ENCODE measurements around the gene WDR11. TPM values are rescaled to one million over a fixed set of nuclear protein-coding genes. Genes with fewer than 3 reads are reported as not detected.
A peak's percentile ranks its signal among the peaks of the same experiment; 100 is the strongest.

WDR11 gene
- 10 to 100 TPM; 35.6 to 37.8 TPM for total RNA-seq

- Mint-ChIP-seq H3K36me3 (ENCODE audit: low read depth) (peaks cover 21% of the 10 kb centered on the region), H3K4me1 (ENCODE audit: low read depth) (peaks cover 27% of the 10 kb centered on the region), H3K27ac (peak within 1 kb of the TSS; percentile 85), H3K9me3 (ENCODE audit: insufficient read depth) (no peaks in the 10 kb centered on the region), H3K4me3 (peak within 1 kb of the TSS; percentile 91), H3K27me3 (ENCODE audit: low read depth) (no peaks in the 10 kb centered on the region)
- ATAC-seq (peak; percentile 95), DNase-seq (peak; percentile 76)
- ChIA-PET POLR2A (interaction anchor here (0.6 to 1.0 kb wide), 5 partner anchors 18 to 1076 kb away, joined by 3 to 4 read pairs (median 3); partner anchors contain the start of gene ATE1), CTCF (interaction anchor here (0.7 kb wide), 1 partner anchor 10 kb away, joined by 3 read pairs; no protein-coding TSS in a partner anchor)
Measured at GRCh38 chr10:120850911-120851865, at the start of gene WDR11. Gene WDR11 (plus strand): TSS chr10:120851362. CDS start chr10:120851421, 59 bp downstream.

GRCh38 chr10:120802935-120803334 lies 48.2 kb upstream of the WDR11 start:
- H3K36me3 Mint-ChIP-seq (ENCODE audit: low read depth) = no peaks in the 10 kb centered on the region
- H3K9me3 Mint-ChIP-seq (ENCODE audit: insufficient read depth) = no peaks in the 10 kb centered on the region
- no peak for ATAC-seq

GRCh38 chr10:120803972-120804371 lies 47.2 kb upstream of the WDR11 start:
- Mint-ChIP-seq H3K27me3 (ENCODE audit: low read depth) (peaks cover 3% of the 10 kb centered on the region), H3K27ac (no peak overlapping the region), H3K4me1 (ENCODE audit: low read depth) (no peaks in the 10 kb centered on the region), H3K36me3 (ENCODE audit: low read depth) (no peaks in the 10 kb centered on the region), H3K4me3 (no peak overlapping the region), H3K9me3 (ENCODE audit: insufficient read depth) (no peaks in the 10 kb centered on the region)
- POLR2A ChIA-PET = interaction anchor here (0.5 kb wide), 1 partner anchor 11 kb away, joined by 3 read pairs; no protein-coding TSS in a partner anchor
- ATAC-seq (no peak), DNase-seq (no peak)
- CTCF ChIA-PET = no interaction called here

More at GRCh38 chr10:120802935-120803334, 48.2 kb upstream of the WDR11 start:
- DNase-seq = no peak
- Mint-ChIP-seq H3K4me1 (ENCODE audit: low read depth) (no peaks in the 10 kb centered on the region), H3K27ac (no peak overlapping the region), H3K27me3 (ENCODE audit: low read depth) (peaks cover 3% of the 10 kb centered on the region), H3K4me3 (no peak overlapping the region)
- CTCF ChIA-PET = no interaction called here
- POLR2A ChIA-PET = no interaction called here

GRCh38 chr10:120805014-120805812 lies 45.9 kb upstream of the WDR11 start:
- CTCF ChIA-PET = interaction anchor here (0.7 to 1.0 kb wide), 2 partner anchors 12 kb away, joined by 3 read pairs; no protein-coding TSS in a partner anchor

GRCh38 chr10:120806081-120806480 lies 45.1 kb upstream of the WDR11 start:
- Mint-ChIP-seq H3K4me1 (ENCODE audit: low read depth) (no peaks in the 10 kb centered on the region), H3K27ac (no peak overlapping the region), H3K9me3 (ENCODE audit: insufficient read depth) (no peaks in the 10 kb centered on the region), H3K36me3 (ENCODE audit: low read depth) (no peaks in the 10 kb centered on the region), H3K27me3 (ENCODE audit: low read depth) (no peaks in the 10 kb centered on the region), H3K4me3 (no peak overlapping the region)
- DNase-seq (no peak), ATAC-seq (no peak)
- ChIA-PET CTCF (interaction anchor here (1.0 kb wide), 1 partner anchor 11 kb away, joined by 3 read pairs; no protein-coding TSS in a partner anchor), POLR2A (no interaction called here)

More at GRCh38 chr10:120805014-120805812, 45.9 kb upstream of the WDR11 start:
- H3K9me3 Mint-ChIP-seq (ENCODE audit: insufficient read depth) = no peaks in the 10 kb centered on the region
- DNase-seq = no peak
- no peaks in the 10 kb centered on the region for H3K4me1 Mint-ChIP-seq (ENCODE audit: low read depth)
- H3K27me3 Mint-ChIP-seq (ENCODE audit: low read depth) = no peaks in the 10 kb centered on the region
- H3K36me3 Mint-ChIP-seq (ENCODE audit: low read depth) = no peaks in the 10 kb centered on the region
- no peak overlapping the region for H3K27ac Mint-ChIP-seq
- ATAC-seq = no peak
- no peak overlapping the region for H3K4me3 Mint-ChIP-seq
- POLR2A ChIA-PET = no interaction called here

GRCh38 chr10:120810298-120810697 lies 40.9 kb upstream of the WDR11 start:
- H3K9me3 Mint-ChIP-seq (ENCODE audit: insufficient read depth) = no peaks in the 10 kb centered on the region
- H3K27me3 Mint-ChIP-seq (ENCODE audit: low read depth) = peaks cover 12% of the 10 kb centered on the region
- ChIA-PET CTCF (no interaction called here), POLR2A (no interaction called here)
- H3K4me1 Mint-ChIP-seq (ENCODE audit: low read depth) = no peaks in the 10 kb centered on the region
- no peak overlapping the region for H3K4me3 Mint-ChIP-seq
- DNase-seq = no peak
- no peak for ATAC-seq
- no peaks in the 10 kb centered on the region for H3K36me3 Mint-ChIP-seq (ENCODE audit: low read depth)
- no peak overlapping the region for H3K27ac Mint-ChIP-seq

- Mint-ChIP-seq H3K4me3 (no peak overlapping the region), H3K4me1 (ENCODE audit: low read depth) (no peaks in the 10 kb centered on the region), H3K36me3 (ENCODE audit: low read depth) (no peaks in the 10 kb centered on the region), H3K27ac (no peak overlapping the region), H3K27me3 (ENCODE audit: low read depth) (peaks cover 16% of the 10 kb centered on the region), H3K9me3 (ENCODE audit: insufficient read depth) (no peaks in the 10 kb centered on the region)
- no peak for DNase-seq
- POLR2A ChIA-PET = no interaction called here
- no peak for ATAC-seq
- CTCF ChIA-PET = no interaction called here
Measured at GRCh38 chr10:120813085-120813484, 38.1 kb upstream of the WDR11 start.

- CTCF ChIA-PET = no interaction called here
Measured at GRCh38 chr10:120818301-120818700, 32.9 kb upstream of the WDR11 start.

GRCh38 chr10:120819366-120819765 lies 31.8 kb upstream of the WDR11 start:
- POLR2A ChIA-PET = no interaction called here

More at GRCh38 chr10:120818301-120818700, 32.9 kb upstream of the WDR11 start:
- POLR2A ChIA-PET = no interaction called here
- Mint-ChIP-seq H3K4me1 (ENCODE audit: low read depth) (no peaks in the 10 kb centered on the region), H3K27me3 (ENCODE audit: low read depth) (peaks cover 13% of the 10 kb centered on the region), H3K36me3 (ENCODE audit: low read depth) (no peaks in the 10 kb centered on the region), H3K27ac (no peak overlapping the region), H3K4me3 (no peak overlapping the region), H3K9me3 (ENCODE audit: insufficient read depth) (no peaks in the 10 kb centered on the region)
- ATAC-seq (no peak), DNase-seq (no peak)

GRCh38 chr10:120823266-120823665 lies 27.9 kb upstream of the WDR11 start:
- Mint-ChIP-seq H3K27me3 (ENCODE audit: low read depth) (peaks cover 3% of the 10 kb centered on the region), H3K4me1 (ENCODE audit: low read depth) (no peaks in the 10 kb centered on the region), H3K4me3 (no peak overlapping the region), H3K36me3 (ENCODE audit: low read depth) (no peaks in the 10 kb centered on the region), H3K9me3 (ENCODE audit: insufficient read depth) (no peaks in the 10 kb centered on the region), H3K27ac (no peak overlapping the region)
- no peak for ATAC-seq
- POLR2A ChIA-PET = no interaction called here
- CTCF ChIA-PET = no interaction called here
- no peak for DNase-seq

More at GRCh38 chr10:120819366-120819765, 31.8 kb upstream of the WDR11 start:
- Mint-ChIP-seq H3K27me3 (ENCODE audit: low read depth) (peaks cover 11% of the 10 kb centered on the region), H3K9me3 (ENCODE audit: insufficient read depth) (no peaks in the 10 kb centered on the region), H3K4me3 (no peak overlapping the region), H3K36me3 (ENCODE audit: low read depth) (no peaks in the 10 kb centered on the region), H3K27ac (no peak overlapping the region), H3K4me1 (ENCODE audit: low read depth) (no peaks in the 10 kb centered on the region)
- ATAC-seq = no peak
- CTCF ChIA-PET = no interaction called here
- DNase-seq = no peak

GRCh38 chr10:120824881-120825309 lies 26.3 kb upstream of the WDR11 start:
- DNase-seq (no peak), ATAC-seq (no peak)
- Mint-ChIP-seq H3K27ac (no peak overlapping the region), H3K4me3 (no peak overlapping the region), H3K36me3 (ENCODE audit: low read depth) (no peaks in the 10 kb centered on the region), H3K27me3 (ENCODE audit: low read depth) (peaks cover 3% of the 10 kb centered on the region), H3K9me3 (ENCODE audit: insufficient read depth) (no peaks in the 10 kb centered on the region), H3K4me1 (ENCODE audit: low read depth) (no peaks in the 10 kb centered on the region)
- CTCF ChIA-PET = no interaction called here
- POLR2A ChIA-PET = no interaction called here
